ENCODE results near the gene NGF. TPM values are rescaled to one million over a fixed set of nuclear protein-coding genes. Genes with fewer than 3 reads are reported as not detected.
"Not testable (repeated sequence)": the region's sequence is repeated elsewhere in the genome, so short reads cannot be mapped to it uniquely, and the experiment has no call there.

Gene NGF
- polyA plus RNA-seq, 4 donors = 1.6 to 2.0 (median 2.0) TPM

DNA sequence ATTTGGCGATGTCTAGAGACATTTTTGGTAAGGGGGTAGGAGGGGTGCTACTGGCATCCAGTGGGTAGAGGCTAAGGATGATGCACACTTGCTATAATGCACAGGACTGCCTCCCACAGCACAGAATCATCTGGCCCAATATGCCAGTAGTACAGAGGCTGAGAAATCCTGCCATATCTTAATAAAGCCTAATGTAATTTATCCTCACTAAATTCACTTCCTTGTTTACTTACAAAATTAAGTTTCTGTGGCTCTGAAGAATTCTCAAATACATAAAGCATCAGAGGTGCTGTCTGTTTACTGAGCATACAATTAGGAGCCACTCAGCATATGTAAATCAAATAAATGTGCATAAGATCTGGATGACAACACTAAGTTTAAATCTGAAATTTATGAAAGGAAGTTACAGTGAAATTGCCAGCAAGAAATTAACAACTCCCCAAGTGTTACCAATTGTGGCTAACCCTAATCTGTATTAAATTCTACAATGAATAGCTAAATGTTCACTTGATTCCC, 26.5 kb downstream of the NGF start:
- DNase-seq (ENCODE audit: low read depth in 4 of 4, low spot score in 2 of 4) = no peak

DNA sequence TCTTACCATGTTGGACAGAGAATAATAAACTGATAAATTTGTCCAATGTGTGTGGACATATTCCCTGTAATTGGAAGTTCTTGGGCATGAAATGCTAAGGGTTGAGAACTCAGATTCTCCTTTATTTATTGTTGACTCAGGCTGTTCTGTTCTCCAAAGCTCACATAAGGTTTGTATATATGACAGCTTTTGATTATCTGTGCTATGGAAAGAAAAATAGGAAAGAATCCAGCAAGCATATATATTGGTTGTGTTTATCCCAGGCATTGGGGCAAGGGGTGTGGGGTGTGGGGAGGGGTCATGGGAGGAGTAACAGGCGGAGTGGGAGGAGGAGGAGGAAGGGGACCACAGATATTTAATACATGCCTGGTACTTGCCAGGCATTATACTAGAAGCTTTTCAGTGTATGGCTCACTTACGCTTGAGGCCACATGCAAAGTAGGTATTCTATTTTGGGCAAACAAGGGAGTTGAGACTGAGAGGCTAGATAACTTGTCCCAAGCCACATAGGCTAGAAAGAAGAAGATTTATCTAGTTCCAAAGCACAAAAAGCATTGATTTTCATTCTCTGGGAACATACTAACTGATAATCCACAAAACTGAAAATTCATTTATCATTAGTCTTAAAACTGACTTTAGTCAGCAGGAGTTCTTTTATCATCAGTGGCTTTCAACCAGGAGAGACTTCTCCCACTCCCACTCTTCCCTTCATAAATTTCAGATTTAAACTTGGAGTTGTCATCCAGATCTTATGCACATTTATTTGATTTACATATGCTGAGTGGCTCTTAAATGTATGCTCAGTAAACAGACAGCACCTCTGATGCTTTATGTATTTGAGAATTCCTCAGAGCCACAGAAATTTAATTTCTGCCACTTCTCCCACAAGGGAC, 27.2 kb downstream of the NGF start:
- no peak for DNase-seq (ENCODE audit: low read depth in 4 of 4, low spot score in 2 of 4)

DNA sequence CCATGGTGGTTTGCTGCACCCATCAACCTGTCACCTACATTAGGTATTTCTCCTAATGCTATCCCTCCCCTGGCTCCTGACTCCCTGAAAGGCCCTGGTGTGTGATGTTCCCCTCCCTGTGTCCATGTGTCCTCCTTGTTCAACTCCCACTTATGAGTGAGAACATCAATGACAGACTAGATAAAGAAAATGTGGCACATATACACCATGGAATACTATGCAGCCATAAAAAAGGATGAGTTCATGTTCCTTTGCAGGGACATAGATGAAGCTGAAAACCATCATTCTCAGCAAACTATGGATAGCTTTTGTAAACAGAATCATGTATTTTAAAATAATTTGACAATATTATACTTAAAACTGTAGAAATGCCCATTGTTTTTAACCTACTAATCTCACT, 28.5 kb downstream of the NGF start:
- DNase-seq (ENCODE audit: low read depth in 4 of 4, low spot score in 2 of 4) = not testable (repeated sequence)

DNA sequence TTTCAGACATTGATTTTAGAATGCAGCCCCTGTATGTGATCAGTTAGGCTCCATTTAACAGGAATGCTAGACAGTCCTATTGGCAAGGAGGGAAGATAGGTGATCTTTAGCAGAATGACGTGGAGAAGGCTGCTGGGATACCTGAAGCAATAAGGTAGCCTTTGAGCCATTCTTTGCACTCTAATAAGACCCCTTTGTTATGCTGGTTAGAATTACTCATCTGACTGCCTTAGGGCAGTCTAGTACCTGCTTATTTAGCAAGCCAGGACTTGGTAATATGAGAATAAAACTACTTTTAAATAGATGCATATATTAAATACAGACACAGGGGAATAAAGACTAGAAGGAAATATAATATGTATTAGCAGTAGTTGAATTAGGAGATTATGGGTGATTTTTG, 29.1 kb downstream of the NGF start:
- no peak for DNase-seq (ENCODE audit: low read depth in 4 of 4, low spot score in 2 of 4)

GRCh38 chr1:115307661-115308060, 30.4 kb downstream of the NGF start:
- DNase-seq (ENCODE audit: low read depth in 4 of 4, low spot score in 2 of 4) = no peak

GRCh38 chr1:115306146-115306545, 31.9 kb downstream of the NGF start:
- no peak for DNase-seq (ENCODE audit: low read depth in 4 of 4, low spot score in 2 of 4)

DNA sequence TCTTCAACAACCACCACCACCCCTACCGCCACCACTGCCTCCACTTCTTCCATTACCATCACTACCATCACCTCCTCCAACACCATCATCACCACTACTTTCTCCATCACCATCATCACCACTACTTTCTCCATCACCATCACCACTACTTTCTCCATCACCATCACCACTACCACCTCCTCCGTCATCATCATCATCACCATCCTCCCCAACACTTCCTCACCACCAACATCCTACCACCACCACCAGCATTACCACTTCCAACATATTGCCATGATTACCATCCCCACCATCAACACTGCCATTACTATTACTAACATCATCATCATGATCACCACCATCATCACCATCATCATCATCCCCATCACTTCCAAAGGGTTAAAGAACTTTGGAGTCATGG, 34.7 kb downstream of the NGF start:
- no peak for DNase-seq (ENCODE audit: low read depth in 4 of 4, low spot score in 2 of 4)

- DNase-seq (ENCODE audit: low read depth in 4 of 4, low spot score in 2 of 4) = no peak
These were observed 35.6 kb downstream of the NGF start for GRCh38 chr1:115302390-115302961.

DNA sequence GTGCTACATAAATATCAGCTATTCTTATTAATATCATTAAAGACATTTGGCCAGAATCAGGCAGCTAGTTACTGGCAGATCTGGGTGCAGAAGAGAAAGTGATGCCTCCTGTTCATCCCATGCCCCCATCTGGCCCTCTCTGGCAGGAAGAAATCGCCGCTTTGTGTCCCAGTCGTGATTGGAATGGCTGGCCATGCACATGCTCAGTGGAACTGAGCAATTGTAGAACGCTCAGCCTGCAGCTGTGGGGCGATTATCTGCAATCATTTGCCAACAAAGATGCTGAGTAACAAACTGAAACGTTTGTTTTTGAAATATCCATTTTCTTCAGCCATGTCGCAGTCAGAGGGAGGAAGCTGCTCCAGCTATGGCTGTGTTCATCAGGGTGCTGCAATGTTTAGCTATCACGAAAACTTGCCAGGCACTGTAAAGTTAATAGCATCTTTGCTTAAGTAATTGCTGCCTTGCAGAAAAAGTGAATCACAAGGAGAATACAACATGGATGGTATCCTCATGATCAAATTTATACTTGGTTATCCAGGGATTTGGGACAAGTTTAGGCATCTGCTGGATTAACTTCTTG, 36.5 kb downstream of the NGF start:
- DNase-seq (ENCODE audit: low read depth in 4 of 4, low spot score in 2 of 4) = no peak

DNA sequence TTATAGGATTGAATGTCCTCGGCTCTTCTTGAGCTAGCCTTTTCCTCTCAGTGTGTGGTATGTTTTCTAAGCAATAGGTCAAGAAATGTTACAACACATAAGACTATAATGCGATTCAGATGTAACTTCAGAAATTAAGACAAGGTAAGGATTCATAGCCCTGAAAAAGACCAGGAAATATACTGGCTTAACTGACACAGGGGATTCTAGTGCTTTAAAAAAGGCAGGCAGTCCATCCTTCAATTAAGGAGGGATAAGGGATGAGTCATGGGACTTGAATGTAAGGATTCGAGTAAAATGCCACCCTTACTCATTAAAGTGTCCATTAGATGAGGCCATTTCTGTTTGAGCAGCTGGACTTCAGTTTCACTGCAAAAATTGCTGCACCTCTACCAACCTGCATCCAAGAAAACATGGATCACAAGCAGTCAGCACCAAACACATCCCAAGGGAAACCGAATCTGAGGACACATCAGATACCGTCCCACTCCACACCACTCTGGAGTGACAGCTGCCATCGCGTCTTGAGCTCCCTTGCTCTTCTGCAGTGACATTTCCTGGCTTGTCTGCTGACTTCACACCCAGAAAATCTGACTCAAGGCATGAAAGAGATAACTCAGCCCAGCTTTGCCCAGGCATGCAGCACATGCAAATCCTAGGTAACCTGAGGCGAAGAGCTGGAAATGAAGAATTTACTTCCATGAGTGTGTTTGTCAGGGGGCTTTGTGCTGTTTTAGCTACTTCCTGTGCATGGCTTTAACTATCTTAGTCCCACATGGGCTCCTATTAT, 37.8 kb downstream of the NGF start:
- no peak for DNase-seq (ENCODE audit: low read depth in 4 of 4, low spot score in 2 of 4)

- DNase-seq (ENCODE audit: low read depth in 4 of 4, low spot score in 2 of 4) = no peak
These were observed 38.8 kb downstream of the NGF start for GRCh38 chr1:115299266-115299665.

GRCh38 chr1:115296981-115297380, 41.1 kb downstream of the NGF start:
- no peak for DNase-seq (ENCODE audit: low read depth in 4 of 4, low spot score in 2 of 4)

DNA sequence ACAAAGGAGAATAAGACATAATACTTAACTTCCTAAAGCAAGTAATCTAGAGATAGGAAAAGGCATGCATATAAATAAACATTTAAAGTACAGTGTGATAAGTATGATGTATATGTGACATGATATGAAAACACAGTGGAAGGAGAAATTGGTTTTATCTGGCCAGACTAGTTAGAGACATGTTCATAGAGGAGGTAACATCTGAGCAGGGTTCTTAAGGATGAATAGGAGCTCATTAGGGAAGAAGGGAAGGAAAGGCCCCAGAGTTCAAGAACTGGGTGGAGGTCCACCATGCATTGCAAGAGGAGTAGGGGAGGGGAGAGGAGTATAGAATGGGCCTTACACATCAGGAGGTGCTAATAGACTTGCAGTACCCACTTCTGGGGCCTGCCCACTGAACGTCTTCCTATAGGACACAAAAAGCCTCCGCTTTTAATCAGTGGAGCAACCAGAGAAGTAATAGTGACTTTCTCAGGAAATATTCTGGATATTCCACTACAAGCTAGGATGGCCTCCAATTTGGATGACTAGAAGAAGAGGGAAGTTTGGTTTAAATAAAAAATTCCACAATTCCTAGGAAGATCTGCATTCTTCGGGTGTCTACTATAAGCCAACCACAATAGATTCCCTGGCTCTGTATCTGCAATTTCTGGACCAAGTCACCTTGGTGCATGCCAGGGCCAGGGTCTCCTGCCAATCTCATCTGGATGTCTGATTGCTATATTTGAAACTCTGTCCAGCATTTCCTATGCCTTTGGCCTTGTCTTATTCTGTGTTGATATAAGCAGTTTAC, 41.9 kb downstream of the NGF start:
- no peak for DNase-seq (ENCODE audit: low read depth in 4 of 4, low spot score in 2 of 4)

- no peak for DNase-seq (ENCODE audit: low read depth in 4 of 4, low spot score in 2 of 4)
These were observed 44.1 kb downstream of the NGF start for GRCh38 chr1:115293899-115294298.

- DNase-seq (ENCODE audit: low read depth in 4 of 4, low spot score in 2 of 4) = no peak
These were observed 45.0 kb downstream of the NGF start for GRCh38 chr1:115293006-115293405.

DNA sequence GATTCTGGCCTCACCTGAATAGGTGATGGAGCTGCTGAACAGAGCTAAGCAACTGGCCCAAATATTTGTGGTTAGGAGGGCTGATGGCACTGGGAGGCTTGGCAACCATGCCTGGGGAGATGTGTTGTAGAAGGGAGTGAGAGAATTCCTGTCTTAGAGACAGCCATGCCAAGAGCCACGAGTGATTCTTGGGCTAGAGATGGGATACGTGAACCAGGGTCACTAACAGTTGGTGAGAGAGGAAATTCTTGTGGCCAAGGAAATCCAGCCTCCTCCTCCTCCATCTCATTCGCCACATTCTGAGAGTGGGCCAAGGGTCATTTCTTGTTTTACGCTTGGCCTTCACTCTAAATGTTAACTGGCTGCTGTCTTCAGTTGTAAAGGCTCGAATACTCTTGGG, 46.3 kb downstream of the NGF start:
- DNase-seq (ENCODE audit: low read depth in 4 of 4, low spot score in 2 of 4) = no peak

GRCh38 chr1:115289940-115290339, 48.1 kb downstream of the NGF start:
- no peak for DNase-seq (ENCODE audit: low read depth in 4 of 4, low spot score in 2 of 4)

DNA sequence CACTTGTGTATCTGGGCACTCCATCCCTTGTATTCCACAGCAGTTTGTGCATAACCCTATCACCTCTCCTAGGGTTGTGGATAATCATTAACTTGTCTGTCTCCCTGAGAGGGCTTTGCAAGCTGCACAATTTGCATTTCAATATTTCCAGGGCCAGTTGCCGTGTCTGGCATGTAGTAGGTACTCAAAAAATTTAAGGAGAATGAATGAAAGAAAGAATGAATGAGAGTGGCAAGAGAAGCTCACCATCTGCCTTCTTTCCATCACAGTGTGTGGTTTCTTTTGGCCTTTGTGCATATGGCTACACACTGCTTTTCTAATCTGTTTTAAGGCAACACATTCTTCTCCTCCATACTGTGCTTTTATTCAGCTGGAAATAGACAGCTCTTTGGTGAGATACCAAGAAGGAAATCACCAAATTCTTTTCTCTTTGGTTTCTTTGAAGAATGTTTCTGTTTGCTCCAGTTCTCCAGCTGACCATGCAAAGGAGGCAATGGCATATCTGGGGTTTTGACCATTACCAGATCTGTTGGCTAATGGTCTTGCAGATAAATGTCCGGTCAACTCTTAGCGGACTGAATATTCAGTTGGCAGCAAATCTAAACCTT, 49.4 kb downstream of the NGF start:
- DNase-seq (ENCODE audit: low read depth in 4 of 4, low spot score in 2 of 4) = no peak

DNA sequence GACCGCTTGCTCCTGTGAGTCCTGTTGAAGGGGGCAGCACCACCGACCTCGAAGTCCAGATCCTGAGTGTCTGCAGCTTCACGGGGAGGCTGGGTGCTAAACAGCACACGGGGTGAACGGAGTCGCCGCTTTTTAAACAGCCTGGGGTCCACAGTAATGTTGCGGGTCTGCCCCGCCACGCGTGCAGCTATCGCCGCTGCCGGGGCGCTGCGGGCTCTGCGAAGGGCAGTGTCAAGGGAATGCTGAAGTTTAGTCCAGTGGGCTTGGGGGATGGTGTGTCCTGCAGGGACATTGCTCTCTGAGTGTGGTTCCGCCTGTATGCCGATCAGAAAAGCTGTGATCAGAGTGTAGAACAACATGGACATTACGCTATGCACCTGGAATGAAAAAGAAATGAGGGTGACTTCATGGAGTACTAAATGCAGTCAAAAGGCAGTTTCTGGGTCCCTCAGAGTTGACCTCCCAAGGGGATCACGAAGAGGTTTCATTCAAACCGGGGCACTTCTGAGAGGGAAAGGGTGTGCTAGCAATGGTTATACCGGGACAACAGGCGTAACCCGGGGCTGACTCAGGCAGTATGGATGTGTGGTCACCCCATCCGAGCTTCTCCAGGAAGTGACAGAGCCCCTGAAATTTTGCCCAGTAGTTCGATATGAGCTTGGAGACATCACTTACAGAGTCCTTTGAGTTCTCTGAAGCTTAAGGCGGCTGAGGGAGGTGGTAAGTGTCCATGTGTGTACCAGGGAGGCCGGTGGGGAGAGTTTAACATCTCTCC, 51.4 kb downstream of the NGF start:
- no peak for DNase-seq (ENCODE audit: low read depth in 4 of 4, low spot score in 2 of 4)
